ENCODE results near the gene TCHHL1.
"Not testable (repeated sequence)": the region's sequence is repeated elsewhere in the genome, so short reads cannot be mapped to it uniquely, and the experiment has no call there.

TCHHL1 gene

GRCh38 chr1:152084853-152085252, 4.0 kb downstream of the TCHHL1 start:
- DNase-seq, result no peak

GRCh38 chr1:152081026-152081425, 7.8 kb downstream of the TCHHL1 start:
- DNase-seq, result not testable (repeated sequence)

GRCh38 chr1:152080494-152080893, 8.4 kb downstream of the TCHHL1 start:
- DNase-seq, result not testable (repeated sequence)

- DNase-seq, result no peak
Measured at GRCh38 chr1:152078831-152079441, 9.9 kb downstream of the TCHHL1 start.

GRCh38 chr1:152072311-152072710, 16.6 kb downstream of the TCHHL1 start:
- no peak for DNase-seq

GRCh38 chr1:152071123-152071522, 17.7 kb downstream of the TCHHL1 start:
- no peak for DNase-seq

- DNase-seq, result no peak
Measured at GRCh38 chr1:152067929-152068328, 20.9 kb downstream of the TCHHL1 start.

- no peak for DNase-seq
Measured at GRCh38 chr1:152067150-152067549, 21.7 kb downstream of the TCHHL1 start.

GRCh38 chr1:152061952-152062351, 26.9 kb downstream of the TCHHL1 start:
- no peak for DNase-seq

GRCh38 chr1:152053375-152053774, 35.5 kb downstream of the TCHHL1 start:
- DNase-seq, result no peak

- peak; percentile 40 to 80 for DNase-seq
Measured at GRCh38 chr1:152052606-152053005, 36.3 kb downstream of the TCHHL1 start.

GRCh38 chr1:152050886-152051675, 37.8 kb downstream of the TCHHL1 start:
- DNase-seq, result no peak

GRCh38 chr1:152049291-152050083, 39.4 kb downstream of the TCHHL1 start:
- no peak for DNase-seq

- peak in 1 of 2 experiments; percentile 36 for DNase-seq
Measured at GRCh38 chr1:152048416-152049009, 40.4 kb downstream of the TCHHL1 start.

- DNase-seq, result peak; percentile 45 to 49
Measured at GRCh38 chr1:152047730-152048415, 41.0 kb downstream of the TCHHL1 start.

- DNase-seq, result no peak
Measured at GRCh38 chr1:152047413-152047729, 41.5 kb downstream of the TCHHL1 start.

- DNase-seq, result no peak
Measured at GRCh38 chr1:152044386-152044785, 44.5 kb downstream of the TCHHL1 start.

- no peak for DNase-seq
Measured at GRCh38 chr1:152043870-152044269, 45.0 kb downstream of the TCHHL1 start.

GRCh38 chr1:152042030-152042429, 46.8 kb downstream of the TCHHL1 start:
- no peak for DNase-seq

GRCh38 chr1:152039886-152040285, 49.0 kb downstream of the TCHHL1 start:
- no peak for DNase-seq

GRCh38 chr1:152039461-152039860, 49.4 kb downstream of the TCHHL1 start:
- DNase-seq, result no peak

GRCh38 chr1:152038871-152039270, 50.0 kb downstream of the TCHHL1 start:
- DNase-seq, result no peak
